ENCODE data around the gene CHKB. TPM values are rescaled to one million over a fixed set of nuclear protein-coding genes. Genes with fewer than 3 reads are reported as not detected.
A peak's percentile ranks its signal among the peaks of the same experiment; 100 is the strongest.

The CHKB gene
- total RNA-seq, 4 donors from 2014 or later: 74.8 to 232 (median 86.1) TPM

- Histone ChIP-seq H3K4me1 (peaks cover 0 to 12% (median 8%) of the 10 kb centered on the region in 4 donors), H3K27ac (no peak overlapping the region), H3K27me3 (peaks cover 76% of the 10 kb centered on the region), H3K9me3 (no peaks in the 10 kb centered on the region), H3K36me3 (no peaks in the 10 kb centered on the region), H3K4me3 (peak overlapping the region in 3 of 4 donors; percentile 36 to 51 (median 37))
- in situ Hi-C loops (cut with MboI; ENCODE audit: low pct_ligation_motif_present in 1 of 4, low pct_unique_long_range_greater_than_20kb in 1 of 4, low sequenced_read_pairs in 3 of 4): no loop called here
- DNase-seq: no peak
- intact Hi-C loops (cut with DNase I; ENCODE audit: low total_unique reads): no loop called here
- WGBS, 2 donors (ENCODE audit: low coverage in 1 of 2): 7 to 20% methylated on average over 3 to 28 of the region's 52 CpGs
- TF ChIP-seq CTCF (IDR thresholded peaks at IDR 0.05): no peak
- no peak for TF ChIP-seq EP300 (IDR thresholded peaks at IDR 0.05; ENCODE audit: low read depth)
Measured at GRCh38 chr22:50600967-50601668, 18.5 kb upstream of the CHKB start.

- no CpG with 5 or more reads among the region's 61 CpGs for WGBS, 2 donors (ENCODE audit: low coverage in 1 of 2)
- in situ Hi-C loops (cut with MboI; ENCODE audit: low pct_ligation_motif_present in 1 of 4, low pct_unique_long_range_greater_than_20kb in 1 of 4, low sequenced_read_pairs in 3 of 4): no loop called here
Measured at GRCh38 chr22:50600538-50600937, 17.9 kb upstream of the CHKB start, which contains the start of gene MAPK8IP2. TSS of gene MAPK8IP2 (plus strand) at chr22:50600793. CDS start at chr22:50600819, 26 bp downstream.

GRCh38 chr22:50599816-50600455, 17.3 kb upstream of the CHKB start:
- intact Hi-C loops (cut with DNase I; ENCODE audit: low total_unique reads) (no loop called here), in situ Hi-C loops (cut with MboI; ENCODE audit: low pct_ligation_motif_present in 1 of 4, low pct_unique_long_range_greater_than_20kb in 1 of 4, low sequenced_read_pairs in 3 of 4) (no loop called here)
- Histone ChIP-seq H3K4me1 (peaks cover 0 to 12% (median 8%) of the 10 kb centered on the region in 4 donors), H3K9me3 (no peaks in the 10 kb centered on the region), H3K36me3 (no peaks in the 10 kb centered on the region), H3K27ac (no peak overlapping the region), H3K4me3 (peak overlapping the region in 3 of 4 donors; percentile 36 to 51 (median 37)), H3K27me3 (peaks cover 66% of the 10 kb centered on the region)
- WGBS, 2 donors (ENCODE audit: low coverage in 1 of 2): 40% methylated on average over 25 of the region's 52 CpGs; no CpG with 5 or more reads in 1 of the 2 donors
- TF ChIP-seq EP300 (IDR thresholded peaks at IDR 0.05; ENCODE audit: low read depth) (no peak), POLR2A (IDR thresholded peaks at IDR 0.05) (no peak), CTCF (IDR thresholded peaks at IDR 0.05) (no peak), POLR2AphosphoS5 (IDR thresholded peaks at IDR 0.05) (no peak)
- peak; percentile 49 for DNase-seq

More at GRCh38 chr22:50600538-50600937, 17.9 kb upstream of the CHKB start, which contains the start of gene MAPK8IP2:
- Histone ChIP-seq H3K4me3 (peak within 1 kb of the TSS in 3 of 4 donors; percentile 36 to 51 (median 37)), H3K27ac (no peak within 1 kb of the TSS), H3K4me1 (peaks cover 0 to 12% (median 8%) of the 10 kb centered on the region in 4 donors), H3K27me3 (peaks cover 70% of the 10 kb centered on the region), H3K9me3 (no peaks in the 10 kb centered on the region), H3K36me3 (no peaks in the 10 kb centered on the region)
- DNase-seq: no peak
- TF ChIP-seq CTCF (IDR thresholded peaks at IDR 0.05) (no peak), POLR2A (IDR thresholded peaks at IDR 0.05) (no peak)
- intact Hi-C loops (cut with DNase I; ENCODE audit: low total_unique reads): no loop called here

GRCh38 chr22:50597097-50597496, 14.4 kb upstream of the CHKB start:
- H3K4me3 ChIP-seq: no peak overlapping the region
- DNase-seq: no peak
- in situ Hi-C loops (cut with MboI; ENCODE audit: low pct_ligation_motif_present in 1 of 4, low pct_unique_long_range_greater_than_20kb in 1 of 4, low sequenced_read_pairs in 3 of 4): no loop called here
- H3K9me3 ChIP-seq: no peaks in the 10 kb centered on the region
- WGBS, 2 donors (ENCODE audit: low coverage in 1 of 2): 82 to 87% methylated on average over 3 to 5 of the region's 5 CpGs
- H3K27ac ChIP-seq: no peak overlapping the region
- H3K27me3 ChIP-seq: peaks cover 39% of the 10 kb centered on the region
- intact Hi-C loops (cut with DNase I; ENCODE audit: low total_unique reads): no loop called here
- H3K36me3 ChIP-seq: no peaks in the 10 kb centered on the region
- peaks cover 0 to 12% (median 8%) of the 10 kb centered on the region in 4 donors for H3K4me1 ChIP-seq
- TF ChIP-seq CTCF (IDR thresholded peaks at IDR 0.05) (no peak), POLR2A (IDR thresholded peaks at IDR 0.05) (no peak), POLR2AphosphoS5 (IDR thresholded peaks at IDR 0.05) (no peak), EP300 (IDR thresholded peaks at IDR 0.05; ENCODE audit: low read depth) (no peak)

Data from transverse colon (tissue), 4 donors.